Duodenal mucosa (tissue), 2 donors: ENCODE results near the gene MYO7A.

ENCODE experiments used
- H3K27ac ChIP-seq: one replicate; pipeline ENCODE4 v1.7.0; 2013; ENCODE audit warnings: low read depth, low read length
- H3K27me3 ChIP-seq, 2 donors: one replicate each; pipeline ENCODE4 v1.7.0; 2013; ENCODE audit warnings: low read length in 2 of 2, control low read depth in 1 of 2; ENCODE audit not compliant: insufficient read depth in 2 of 2, control insufficient read depth in 1 of 2
- H3K36me3 ChIP-seq, 2 donors: one replicate each; pipeline ENCODE4 v1.7.0; 2013; ENCODE audit warnings: low read length in 2 of 2, control low read depth in 1 of 2; ENCODE audit not compliant: insufficient read depth in 2 of 2, control insufficient read depth in 1 of 2
- H3K4me1 ChIP-seq, 2 donors: one replicate each; pipeline ENCODE4 v1.7.0; 2013; ENCODE audit warnings: low read length in 2 of 2, control low read depth in 1 of 2; ENCODE audit not compliant: insufficient read depth in 2 of 2, control insufficient read depth in 1 of 2
- H3K4me3 ChIP-seq, 2 donors: one replicate each; pipeline ENCODE4 v1.7.0; 2013; ENCODE audit warnings: low read length in 2 of 2, low read depth in 1 of 2
- H3K9ac ChIP-seq, 2 donors: one replicate each; pipeline ENCODE4 v1.7.0; 2013; ENCODE audit warnings: low read length in 2 of 2, low read depth in 1 of 2
- H3K9me3 ChIP-seq, 2 donors: one replicate each; pipeline ENCODE4 v1.7.0; 2013; ENCODE audit warnings: low read length in 2 of 2, control low read depth in 1 of 2; ENCODE audit not compliant: control insufficient read depth in 1 of 2

MYO7A gene

GRCh38 chr11:77136784-77137420, 8.9 kb downstream of the MYO7A start:
- H3K27me3 ChIP-seq: no peaks in the 10 kb centered on the region

GRCh38 chr11:77137421-77137820, 9.4 kb downstream of the MYO7A start:
- no peaks in the 10 kb centered on the region for H3K27me3 ChIP-seq
- H3K36me3 ChIP-seq: no peaks in the 10 kb centered on the region
- peaks cover 0 to 20% of the 10 kb centered on the region in 2 donors for H3K4me1 ChIP-seq
- H3K9me3 ChIP-seq: no peaks in the 10 kb centered on the region
- H3K4me3 ChIP-seq: no peak overlapping the region
- no peak overlapping the region for H3K9ac ChIP-seq
- no peak overlapping the region for H3K27ac ChIP-seq

More at GRCh38 chr11:77136784-77137420, 8.9 kb downstream of the MYO7A start:
- H3K9me3 ChIP-seq: no peaks in the 10 kb centered on the region
- H3K4me1 ChIP-seq: peaks cover 0 to 20% of the 10 kb centered on the region in 2 donors
- H3K27ac ChIP-seq: no peak overlapping the region
- H3K9ac ChIP-seq: no peak overlapping the region
- H3K4me3 ChIP-seq: no peak overlapping the region
- no peaks in the 10 kb centered on the region for H3K36me3 ChIP-seq

- Histone ChIP-seq H3K9me3 (no peaks in the 10 kb centered on the region), H3K9ac (no peak overlapping the region), H3K4me3 (no peak overlapping the region), H3K27ac (no peak overlapping the region), H3K4me1 (peaks cover 0 to 23% of the 10 kb centered on the region in 2 donors), H3K36me3 (no peaks in the 10 kb centered on the region), H3K27me3 (no peaks in the 10 kb centered on the region)
These were observed 10.1 kb downstream of the MYO7A start for GRCh38 chr11:77138106-77138649.

GRCh38 chr11:77139201-77139600, 11.2 kb downstream of the MYO7A start:
- no peaks in the 10 kb centered on the region for H3K9me3 ChIP-seq
- no peaks in the 10 kb centered on the region for H3K36me3 ChIP-seq
- no peak overlapping the region for H3K27ac ChIP-seq
- no peak overlapping the region for H3K4me3 ChIP-seq
- no peak overlapping the region for H3K9ac ChIP-seq
- no peaks in the 10 kb centered on the region for H3K27me3 ChIP-seq
- H3K4me1 ChIP-seq: peaks cover under 1 to 23% of the 10 kb centered on the region in 2 donors

- Histone ChIP-seq H3K27me3 (no peaks in the 10 kb centered on the region), H3K36me3 (no peaks in the 10 kb centered on the region), H3K9ac (no peak overlapping the region), H3K4me1 (peaks cover 12 to 34% of the 10 kb centered on the region in 2 donors), H3K9me3 (no peaks in the 10 kb centered on the region), H3K27ac (no peak overlapping the region), H3K4me3 (no peak overlapping the region)
These were observed 12.3 kb downstream of the MYO7A start for GRCh38 chr11:77140231-77140851.

- H3K4me3 ChIP-seq: no peak overlapping the region
- no peak overlapping the region for H3K9ac ChIP-seq
- H3K36me3 ChIP-seq: no peaks in the 10 kb centered on the region
- H3K9me3 ChIP-seq: no peaks in the 10 kb centered on the region
- H3K27ac ChIP-seq: no peak overlapping the region
- peaks cover 15 to 36% of the 10 kb centered on the region in 2 donors for H3K4me1 ChIP-seq
- no peaks in the 10 kb centered on the region for H3K27me3 ChIP-seq
These were observed 13.0 kb downstream of the MYO7A start for GRCh38 chr11:77141034-77141433.

GRCh38 chr11:77141475-77141874, 13.4 kb downstream of the MYO7A start:
- H3K27ac ChIP-seq: no peak overlapping the region
- no peaks in the 10 kb centered on the region for H3K9me3 ChIP-seq
- no peak overlapping the region for H3K9ac ChIP-seq
- H3K4me3 ChIP-seq: no peak overlapping the region
- no peaks in the 10 kb centered on the region for H3K36me3 ChIP-seq
- H3K4me1 ChIP-seq: peaks cover 15 to 35% of the 10 kb centered on the region in 2 donors
- no peaks in the 10 kb centered on the region for H3K27me3 ChIP-seq

GRCh38 chr11:77142091-77142975, 14.3 kb downstream of the MYO7A start:
- Histone ChIP-seq H3K27me3 (no peaks in the 10 kb centered on the region), H3K27ac (no peak overlapping the region), H3K4me1 (peaks cover 15 to 32% of the 10 kb centered on the region in 2 donors), H3K9ac (no peak overlapping the region), H3K9me3 (no peaks in the 10 kb centered on the region), H3K4me3 (no peak overlapping the region), H3K36me3 (no peaks in the 10 kb centered on the region)

- no peaks in the 10 kb centered on the region for H3K9me3 ChIP-seq
- peaks cover 24 to 40% of the 10 kb centered on the region in 2 donors for H3K4me1 ChIP-seq
- H3K36me3 ChIP-seq: no peaks in the 10 kb centered on the region
- no peak overlapping the region for H3K9ac ChIP-seq
- no peaks in the 10 kb centered on the region for H3K27me3 ChIP-seq
- H3K27ac ChIP-seq: no peak overlapping the region
- no peak overlapping the region for H3K4me3 ChIP-seq
These were observed 15.5 kb downstream of the MYO7A start for GRCh38 chr11:77143405-77144020.
